Kidney epithelial cell (primary cell): ENCODE measurements around the gene HOXA11. TPM values are rescaled to one million over a fixed set of nuclear protein-coding genes. Genes with fewer than 3 reads are reported as not detected.

Source experiments
- DNase-seq: peaks from one replicate; pipeline ENCODE4 v3.0.0-alpha.2; 2010; ENCODE audit warnings: low read depth
- H3K27me3 ChIP-seq: 2 replicates; pipeline ENCODE4 v1.6.0; 2011; ENCODE audit warnings: low read length; ENCODE audit not compliant: control insufficient read depth, insufficient read depth
- H3K36me3 ChIP-seq: 2 replicates; pipeline ENCODE4 v1.5.1; 2011; ENCODE audit warnings: low read length; ENCODE audit not compliant: control insufficient read depth, insufficient read depth
- H3K4me3 ChIP-seq: 2 replicates; pipeline ENCODE4 v1.5.1; 2011; ENCODE audit warnings: low read depth, mild to moderate bottlenecking, control low read depth, low read length
- CTCF ChIP-seq: IDR thresholded peaks from 2 replicates; pipeline ENCODE4 v1.5.1; 2011; ENCODE audit warnings: mild to moderate bottlenecking, moderate library complexity, low read length, control low read depth, inconsistent platforms; ENCODE audit not compliant: insufficient read depth, poor library complexity, severe bottlenecking
- total RNA-seq: library from RNA; depleted of rRNA; stranded (reverse); fragments of >200 nt; gene quantifications from 2 replicates; pipeline ENCODE4 v1.2.3, GENCODE V29; 2015

HOXA11 gene
- total RNA-seq, 1 donor from 2014 or later: 17.3 TPM

- Histone ChIP-seq H3K27me3 (no peaks in the 10 kb centered on the region), H3K4me3 (peak overlapping the region; percentile 76), H3K36me3 (no peaks in the 10 kb centered on the region)
- no peak for DNase-seq
- no peak for TF ChIP-seq CTCF
Measured at GRCh38 chr7:27155816-27156507, 29.1 kb downstream of the HOXA11 start.

GRCh38 chr7:27154901-27155815, 29.9 kb downstream of the HOXA11 start:
- H3K36me3 ChIP-seq: no peaks in the 10 kb centered on the region
- DNase-seq: no peak
- H3K27me3 ChIP-seq: no peaks in the 10 kb centered on the region
- no peak for TF ChIP-seq CTCF
- H3K4me3 ChIP-seq: peak overlapping the region; percentile 76

GRCh38 chr7:27154369-27154768, 30.7 kb downstream of the HOXA11 start:
- no peak for DNase-seq
- TF ChIP-seq CTCF: no peak
- Histone ChIP-seq H3K4me3 (peak overlapping the region; percentile 76), H3K27me3 (no peaks in the 10 kb centered on the region), H3K36me3 (no peaks in the 10 kb centered on the region)

- Histone ChIP-seq H3K36me3 (no peaks in the 10 kb centered on the region), H3K27me3 (no peaks in the 10 kb centered on the region), H3K4me3 (peak overlapping the region; percentile 22)
- no peak for DNase-seq
- no peak for TF ChIP-seq CTCF
Measured at GRCh38 chr7:27153526-27153925, 31.5 kb downstream of the HOXA11 start.

DNA sequence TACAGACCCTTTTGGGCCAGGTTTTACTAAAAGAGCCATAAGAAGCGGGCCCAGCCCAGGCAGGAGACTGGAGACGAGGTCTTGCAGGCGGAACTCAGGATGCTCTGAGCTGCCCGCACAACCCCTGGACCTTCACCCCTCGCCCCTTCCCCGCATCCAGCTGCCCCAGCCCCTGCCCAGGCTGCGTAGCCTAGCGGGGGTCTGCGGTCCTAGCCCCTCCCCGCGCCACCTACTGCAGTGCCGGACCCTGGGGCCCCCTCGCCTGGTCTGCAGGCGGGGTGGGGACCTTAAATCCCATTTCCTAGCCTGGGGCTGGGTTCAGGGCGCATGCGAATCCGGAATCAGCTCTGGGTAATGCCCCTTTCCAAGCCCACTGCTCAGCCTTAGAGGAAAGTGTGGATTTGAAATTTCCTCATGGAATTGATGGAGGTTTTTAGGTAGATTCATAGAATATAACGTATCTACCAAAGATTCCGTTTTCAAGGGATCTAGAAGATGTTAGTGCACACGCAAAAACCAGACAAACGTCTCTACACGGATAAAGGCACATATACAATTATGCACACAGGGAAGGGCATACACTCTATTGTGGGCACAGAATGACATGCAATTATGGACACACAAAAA, 32.1 kb downstream of the HOXA11 start:
- no peaks in the 10 kb centered on the region for H3K36me3 ChIP-seq
- DNase-seq: no peak
- peak overlapping the region; percentile 71 for H3K4me3 ChIP-seq
- no peak for TF ChIP-seq CTCF
- H3K27me3 ChIP-seq: no peaks in the 10 kb centered on the region
